HT-29 (cell line): ENCODE results near the gene ARHGAP24. TPM values are rescaled to one million over a fixed set of nuclear protein-coding genes. Genes with fewer than 3 reads are reported as not detected.
"Not testable (repeated sequence)": the region's sequence is repeated elsewhere in the genome, so short reads cannot be mapped to it uniquely, and the experiment has no call there.

Experiments
- DNase-seq: peaks from one replicate; pipeline ENCODE4 v3.0.0-alpha.2; 2015; ENCODE audit warnings: low spot score
- total RNA-seq: library from RNA; depleted of rRNA; stranded (reverse); fragments of >200 nt; shearing (Covaris generic); gene quantifications from 2 replicates; pipeline ENCODE4 v1.2.3, GENCODE V29; 2014

The ARHGAP24 gene
- total RNA-seq, 1 experiment from 2014 or later: 1.0 TPM

GRCh38 chr4:85808864-85809263 is 333.9 kb downstream of the ARHGAP24 start:
- no peak for DNase-seq

- no peak for DNase-seq
Measured at GRCh38 chr4:85812776-85813175, 337.8 kb downstream of the ARHGAP24 start.

DNA sequence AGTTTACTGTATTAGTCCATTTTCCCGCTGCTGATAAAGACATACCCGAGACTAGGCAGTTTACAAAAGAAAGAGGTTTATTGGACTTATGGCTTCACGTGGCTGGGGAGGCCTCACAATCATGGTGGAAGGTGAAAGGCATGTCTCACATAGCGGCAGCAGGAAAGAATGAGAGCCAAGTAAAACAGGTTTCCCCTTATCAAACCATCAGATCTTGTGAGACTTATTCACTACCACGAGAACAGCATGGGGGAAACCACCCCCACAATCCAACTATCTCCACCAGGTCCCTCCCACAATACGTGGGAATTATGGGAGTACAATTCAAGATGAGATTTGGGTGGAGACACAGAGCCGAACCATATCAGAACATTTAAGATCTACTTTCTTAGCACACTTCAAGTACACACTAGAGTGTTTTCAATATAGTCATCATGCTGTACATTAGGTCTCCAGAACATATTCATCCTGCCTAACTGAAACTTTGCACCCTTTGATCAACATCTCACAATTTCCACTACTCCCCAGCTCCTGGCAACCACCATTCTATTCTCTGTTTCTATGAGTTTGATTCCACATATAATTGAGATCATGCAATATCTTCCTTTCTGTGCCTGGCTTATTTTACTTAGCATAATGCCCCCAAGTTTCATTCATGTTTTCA is 341.0 kb downstream of the ARHGAP24 start:
- DNase-seq: no peak

DNA sequence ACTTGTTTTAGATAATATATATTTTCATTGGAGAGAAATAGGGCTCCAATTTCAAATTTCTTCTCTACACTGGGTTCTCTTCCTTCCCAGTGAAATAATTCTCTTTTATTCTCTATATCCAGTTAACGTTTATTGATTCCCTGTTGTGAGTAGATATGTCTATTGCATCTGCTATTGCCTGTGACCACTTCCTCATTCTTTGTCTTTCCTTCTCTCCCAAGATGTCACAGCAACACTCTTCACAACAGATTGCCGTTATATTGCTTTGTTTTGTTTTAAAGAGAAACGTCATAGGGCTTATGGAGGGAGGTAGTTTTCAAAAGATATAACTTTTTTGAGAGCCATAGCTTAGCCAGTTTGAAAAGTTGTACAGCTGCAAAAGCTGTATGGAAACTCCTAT is 343.8 kb downstream of the ARHGAP24 start:
- no peak for DNase-seq

DNA sequence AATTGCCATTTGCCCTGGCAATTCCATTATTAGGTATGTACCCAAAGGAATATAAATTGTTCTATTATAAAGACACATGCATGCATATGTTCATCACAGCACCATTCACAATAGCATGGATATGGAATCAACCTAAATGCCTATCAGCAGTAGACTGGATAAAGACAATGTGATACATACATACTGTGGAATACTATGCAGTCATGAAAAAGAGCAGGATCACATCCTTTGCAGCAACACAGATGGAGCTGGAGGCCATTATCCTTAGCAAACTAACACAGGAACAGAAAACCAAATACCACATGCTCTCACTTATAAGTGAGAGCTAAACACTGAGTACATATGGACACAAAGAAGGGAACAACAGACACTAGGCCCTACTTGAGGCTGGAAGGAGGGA is 345.2 kb downstream of the ARHGAP24 start:
- DNase-seq: not testable (repeated sequence)

DNA sequence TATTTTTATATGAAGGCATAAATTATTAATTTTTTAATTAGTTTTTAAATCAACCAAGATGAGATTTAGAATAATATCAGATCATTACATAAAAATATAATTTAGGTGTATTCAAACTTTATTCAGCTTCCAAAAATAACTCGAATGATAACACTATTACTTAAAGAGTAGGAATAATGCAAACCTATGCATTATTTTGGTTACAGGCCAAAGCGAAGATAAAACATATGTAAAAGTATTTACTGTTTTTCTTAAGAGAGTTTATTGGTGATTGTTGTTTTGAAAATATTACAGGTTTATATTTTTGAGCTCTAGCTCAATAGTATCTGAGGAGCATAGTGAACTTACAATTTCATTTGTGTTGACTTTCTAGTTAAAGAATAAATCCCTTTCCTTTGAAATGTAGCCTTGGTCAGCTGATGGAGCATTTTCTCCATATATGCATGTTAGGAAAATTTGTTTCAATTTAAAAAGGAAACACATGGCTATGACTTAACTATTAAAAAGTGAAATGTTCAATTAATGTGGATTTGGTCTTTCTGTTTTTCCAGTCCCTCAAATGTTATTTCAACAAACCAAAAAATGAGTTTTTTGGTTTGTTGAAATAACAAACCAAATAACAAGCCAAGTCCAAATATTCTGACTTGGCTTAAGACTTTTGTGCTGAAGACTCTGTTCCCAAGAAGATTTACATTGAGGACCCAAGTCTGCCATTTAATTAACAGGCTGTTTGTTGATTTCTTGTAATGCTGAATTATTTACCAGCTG is 346.9 kb downstream of the ARHGAP24 start:
- DNase-seq: no peak

DNA sequence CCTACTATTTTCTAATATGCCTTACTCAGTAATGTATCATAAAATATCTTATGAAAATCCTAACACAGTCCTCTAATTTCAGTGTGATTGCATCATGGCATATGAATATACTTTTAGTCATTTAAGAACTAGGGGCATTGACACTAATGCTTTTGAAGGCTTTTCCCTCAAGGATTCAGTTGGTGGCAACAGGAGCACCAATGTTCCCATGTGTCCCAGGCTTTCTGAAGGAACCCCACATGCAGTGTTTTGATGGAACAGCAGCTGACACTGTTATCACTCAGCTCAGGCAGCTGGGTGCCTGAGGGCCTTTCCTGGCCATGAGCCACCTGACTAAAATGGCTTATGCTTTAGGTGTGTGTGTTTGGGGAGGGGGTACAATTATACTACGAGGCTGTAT is 348.3 kb downstream of the ARHGAP24 start:
- DNase-seq: no peak

DNA sequence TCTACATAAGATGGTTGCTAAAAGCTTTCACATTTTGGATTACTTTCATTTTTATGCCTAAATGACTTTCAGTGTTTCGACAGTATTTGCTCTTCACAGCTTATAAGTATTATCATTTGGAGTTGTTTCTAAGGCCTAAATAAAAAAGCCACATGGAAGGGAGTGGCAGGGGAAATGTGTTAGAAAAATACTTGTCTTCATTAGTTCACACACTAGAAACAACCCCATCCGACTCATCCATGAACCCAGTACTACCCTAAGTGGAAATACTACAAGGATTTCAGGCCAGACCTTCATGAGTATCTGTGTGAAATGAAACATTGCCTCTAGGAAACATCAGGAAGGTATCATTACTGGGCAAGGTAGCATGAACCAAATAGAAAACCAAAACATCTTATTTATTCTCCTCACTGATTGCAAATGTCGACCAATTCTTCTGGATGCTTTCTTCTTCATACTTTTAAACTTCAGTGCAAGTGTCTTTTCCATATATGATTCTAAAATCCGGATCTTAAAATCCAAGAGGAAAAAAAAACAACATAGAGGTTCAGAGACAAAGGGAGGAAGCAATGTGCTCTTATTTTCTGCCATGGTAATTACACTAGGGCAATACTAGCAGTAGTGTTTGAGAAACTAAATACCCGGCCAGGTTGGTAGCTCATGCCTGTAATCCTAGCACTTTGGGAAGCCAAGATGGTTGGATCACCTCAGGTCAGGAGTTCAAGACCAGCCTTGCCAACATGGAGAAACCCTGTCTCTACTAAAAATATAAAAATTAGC is 349.4 kb downstream of the ARHGAP24 start:
- no peak for DNase-seq

DNA sequence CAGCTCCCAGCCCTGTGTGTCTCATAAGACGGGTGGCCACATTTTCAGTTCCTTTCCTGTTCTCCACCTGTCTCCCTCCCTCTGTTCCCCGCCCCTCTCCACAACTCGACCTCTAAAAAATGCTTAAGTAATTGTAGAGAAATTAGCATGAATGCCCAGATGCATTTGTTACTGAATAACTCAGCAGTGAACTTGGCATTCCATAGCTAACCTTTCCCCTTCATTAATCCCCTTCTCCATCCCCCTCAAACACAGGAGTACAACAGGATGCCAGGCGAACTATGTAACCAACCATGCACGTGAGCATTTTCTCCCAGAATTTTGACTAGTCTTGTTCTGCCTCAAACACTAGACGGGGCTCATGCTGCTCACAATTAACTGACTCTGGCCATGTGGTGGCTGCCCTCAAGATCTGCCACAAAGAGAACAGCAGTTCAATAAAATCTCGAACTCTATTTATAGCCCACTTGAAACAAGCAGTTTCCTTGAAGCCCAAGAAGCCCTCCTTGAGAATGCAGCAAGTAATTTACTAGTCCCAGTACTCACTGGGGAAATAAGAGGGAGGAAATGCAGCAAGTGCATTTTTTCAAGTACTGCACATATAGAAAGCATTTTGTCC is 351.2 kb downstream of the ARHGAP24 start:
- peak; percentile 78 for DNase-seq

- peak; percentile 49 for DNase-seq
Measured at GRCh38 chr4:85828027-85828890, 353.3 kb downstream of the ARHGAP24 start.

- no peak for DNase-seq
Measured at GRCh38 chr4:85829276-85830051, 354.5 kb downstream of the ARHGAP24 start.

- DNase-seq: no peak
Measured at GRCh38 chr4:85831647-85832046, 356.7 kb downstream of the ARHGAP24 start.

GRCh38 chr4:85833302-85833701 is 358.4 kb downstream of the ARHGAP24 start:
- DNase-seq: no peak

- DNase-seq: no peak
Measured at GRCh38 chr4:85834934-85835333, 360.0 kb downstream of the ARHGAP24 start.

GRCh38 chr4:85836588-85837438 is 361.9 kb downstream of the ARHGAP24 start:
- no peak for DNase-seq

- DNase-seq: no peak
Measured at GRCh38 chr4:85837439-85837733, 362.4 kb downstream of the ARHGAP24 start.

DNA sequence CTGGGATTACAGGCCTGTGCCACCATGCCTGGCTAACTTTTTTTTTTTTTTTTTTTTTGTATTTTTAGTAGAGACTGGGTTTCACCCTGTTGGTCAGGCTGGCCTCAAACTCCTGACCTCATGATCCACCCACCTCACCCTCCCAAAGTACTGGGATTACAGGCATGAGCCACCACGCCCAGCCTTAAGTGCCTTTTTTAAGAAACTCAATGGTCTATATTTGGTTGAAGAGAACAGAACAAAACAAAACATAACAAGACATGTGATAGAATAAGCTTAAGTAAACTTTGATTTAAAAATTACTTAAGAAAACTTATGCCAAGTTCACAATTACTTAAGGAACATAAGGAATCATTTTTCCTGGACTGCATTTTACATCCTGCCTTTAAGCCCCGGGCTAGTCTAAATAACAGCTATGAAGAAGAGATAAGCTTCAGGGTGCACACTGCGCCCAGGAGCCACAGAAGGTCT is 365.1 kb downstream of the ARHGAP24 start:
- not testable (repeated sequence) for DNase-seq

GRCh38 chr4:85842540-85842939 is 367.6 kb downstream of the ARHGAP24 start:
- DNase-seq: no peak

- not testable (repeated sequence) for DNase-seq
Measured at GRCh38 chr4:85853740-85854139, 378.8 kb downstream of the ARHGAP24 start.
